ENCODE results near the gene C3orf33.

The C3orf33 gene

DNA sequence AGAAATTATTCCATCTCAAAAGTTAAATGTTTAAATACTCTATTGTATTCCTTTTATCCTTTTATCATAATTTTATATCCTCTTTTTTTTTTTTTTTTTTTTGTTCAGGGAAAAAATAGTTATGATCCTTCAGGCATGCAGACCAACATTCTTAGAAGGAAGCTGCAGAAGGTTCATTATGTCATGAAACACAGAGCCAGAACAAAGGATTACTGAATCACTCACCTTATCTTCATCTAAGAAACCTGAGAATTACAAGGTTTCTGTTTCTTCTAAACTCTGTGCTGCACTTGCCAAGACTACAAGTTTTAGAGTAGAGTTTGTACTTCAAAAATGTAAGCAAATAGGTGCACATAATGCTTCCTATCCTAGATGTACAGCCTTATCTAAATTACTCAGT lies 64.5 kb downstream of the C3orf33 start:
- no peak for DNase-seq

DNA sequence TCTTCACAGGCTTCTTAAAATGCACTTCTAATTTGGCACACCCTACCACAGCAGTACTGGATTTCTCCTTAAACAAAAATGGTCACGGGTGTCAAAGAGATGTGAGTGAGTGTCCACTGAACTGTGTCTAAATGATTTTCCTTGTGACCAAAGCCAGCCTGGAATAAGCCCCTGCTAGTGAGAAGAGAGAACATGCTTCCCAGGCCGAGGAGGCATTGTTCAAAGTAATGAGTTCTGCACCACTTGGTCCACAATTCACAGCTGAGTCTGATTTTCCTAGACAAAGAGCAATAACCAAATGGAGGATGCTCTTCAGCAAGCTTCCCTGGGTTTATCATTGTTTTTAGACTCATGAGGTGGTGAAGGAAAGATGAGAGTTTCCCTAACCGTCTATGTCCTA lies 65.0 kb downstream of the C3orf33 start:
- no peak for DNase-seq

DNA sequence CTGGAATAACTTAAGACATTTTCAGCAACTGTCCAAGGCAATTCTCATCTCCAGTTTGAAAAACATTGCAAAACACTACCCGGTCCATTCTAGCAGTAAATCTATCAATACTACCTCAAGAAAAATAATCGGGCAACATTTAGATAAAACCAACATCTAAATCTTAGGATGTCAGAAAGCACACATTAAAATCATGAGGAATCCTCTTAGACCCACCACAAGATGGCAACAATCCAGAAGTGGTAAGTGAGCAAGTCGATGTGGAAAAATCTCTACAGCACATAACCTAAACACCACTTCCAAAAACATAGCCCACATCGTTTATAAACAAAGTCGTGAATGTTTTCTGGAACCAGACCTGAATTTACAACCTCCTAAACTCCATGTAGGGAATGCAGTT lies 66.9 kb downstream of the C3orf33 start:
- DNase-seq: peak in 1 of 4 experiments; percentile 19

DNA sequence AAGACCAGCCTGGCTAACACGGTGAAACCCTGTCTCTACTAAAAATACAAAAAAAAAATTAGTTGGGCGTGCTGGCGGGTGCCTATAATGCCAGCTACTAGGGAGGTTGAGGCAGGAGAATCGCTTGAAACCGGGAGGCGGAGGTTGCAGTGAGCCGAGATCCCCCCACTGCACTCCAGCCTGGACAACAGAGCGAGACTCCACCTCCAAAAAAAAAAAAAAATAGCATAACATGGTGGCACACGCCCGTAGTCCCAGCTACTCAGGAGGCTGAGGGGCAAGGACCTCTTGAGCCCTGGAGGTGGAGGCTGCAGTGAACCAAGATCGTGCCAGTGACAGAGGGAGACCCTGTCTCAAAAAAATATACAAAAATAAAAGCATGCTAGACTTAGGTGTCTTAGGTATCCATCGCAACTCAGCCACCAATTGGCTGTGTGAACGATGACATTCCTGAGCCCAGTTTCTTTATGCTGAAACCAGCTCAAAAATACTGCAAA lies 67.5 kb downstream of the C3orf33 start:
- DNase-seq: no peak

DNA sequence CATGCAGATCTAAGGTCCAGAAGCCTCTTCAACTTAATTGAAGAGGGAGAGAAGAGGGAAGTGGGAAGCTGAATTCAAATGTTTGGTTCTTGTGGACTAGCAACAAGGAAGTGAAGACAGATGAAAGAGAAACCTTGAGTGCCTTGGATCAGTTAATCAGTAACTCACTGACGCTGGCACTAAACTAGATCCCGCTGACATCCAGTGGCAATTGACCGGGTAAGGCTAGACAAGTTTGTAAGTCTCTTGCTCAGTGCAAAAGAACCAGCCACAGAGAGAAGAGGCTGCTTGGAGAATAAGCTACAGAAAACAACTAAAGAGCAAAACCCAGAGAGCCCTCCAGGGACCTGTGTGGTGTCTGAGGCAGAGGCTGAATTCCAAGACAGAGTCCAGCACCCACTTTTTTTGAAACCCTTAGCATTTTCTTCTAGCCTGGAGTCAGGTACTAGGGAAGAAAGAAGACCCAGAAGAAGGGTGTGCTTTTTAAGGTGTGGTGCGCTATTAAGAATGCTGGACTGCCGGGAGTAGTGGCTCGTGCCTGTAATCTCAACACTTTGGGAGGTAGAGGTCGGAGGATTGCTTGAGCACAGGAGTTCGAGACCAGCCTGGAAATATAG lies 68.1 kb downstream of the C3orf33 start:
- DNase-seq: peak; percentile 29 to 61 (median 48)

DNA sequence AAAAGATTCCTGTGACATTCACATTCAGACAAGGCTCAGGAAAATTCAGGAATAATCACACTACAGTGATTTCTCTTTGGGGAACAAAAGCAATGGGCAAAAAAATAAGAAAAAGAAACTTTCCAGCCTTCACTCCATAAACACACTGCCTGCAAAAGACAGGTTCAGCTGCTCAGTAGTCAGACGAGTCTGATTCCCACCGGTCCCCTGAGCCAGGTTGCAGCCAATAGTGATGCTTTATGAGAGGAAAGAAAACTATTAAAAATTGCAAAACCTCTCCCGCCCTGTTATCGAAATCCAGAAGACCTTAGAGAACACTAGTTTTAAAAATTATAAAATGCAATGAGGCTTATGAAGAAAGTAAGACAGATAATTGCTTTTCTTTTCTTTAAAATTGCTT lies 69.7 kb downstream of the C3orf33 start:
- no peak for DNase-seq

DNA sequence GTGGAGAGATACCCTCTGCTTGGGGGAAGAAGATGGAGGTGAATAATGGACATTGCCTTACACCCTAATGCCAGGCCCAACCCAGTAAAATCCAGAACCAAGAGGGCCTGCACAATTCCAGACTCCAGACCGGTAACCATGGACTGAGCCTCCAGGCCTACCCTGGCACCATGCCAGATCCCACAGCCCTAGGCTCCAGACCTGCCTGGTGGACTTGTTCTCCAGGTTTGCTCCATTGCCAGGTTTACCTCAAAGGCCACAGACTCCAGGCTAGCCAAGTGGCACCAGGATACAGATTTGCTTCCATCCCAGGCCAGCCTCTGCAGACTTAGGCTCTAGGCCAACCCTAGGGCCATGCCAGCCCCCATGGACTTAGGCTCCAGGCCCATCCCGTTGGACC lies 75.2 kb downstream of the C3orf33 start:
- DNase-seq: no peak

GRCh38 chr3:155727836-155728235 lies 78.2 kb downstream of the C3orf33 start:
- no peak for DNase-seq

DNA sequence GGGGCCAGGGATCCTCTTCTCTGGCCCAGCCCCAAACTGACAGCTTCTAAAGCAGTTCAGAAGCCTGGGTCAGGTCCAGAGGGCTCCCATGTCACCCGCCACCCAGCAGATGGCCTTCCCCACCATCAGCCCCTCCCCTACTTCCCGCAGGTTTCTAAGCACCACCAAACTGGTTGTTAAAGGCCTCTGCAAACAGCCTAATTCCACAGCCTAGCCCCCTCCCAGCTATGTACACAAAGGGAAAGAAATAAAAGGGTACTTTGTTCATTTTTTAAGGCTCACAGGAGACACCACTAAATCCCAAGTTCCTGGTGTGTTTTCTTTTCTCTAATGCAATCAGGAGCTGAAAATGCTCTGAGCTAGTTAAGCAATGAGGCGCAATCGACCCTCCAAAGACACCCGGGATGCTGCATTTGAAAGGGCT lies 91.8 kb downstream of the C3orf33 start:
- no peak for DNase-seq
